ENCODE data around the gene MS4A2. TPM values are rescaled to one million over a fixed set of nuclear protein-coding genes. Genes with fewer than 3 reads are reported as not detected.
"Not testable (repeated sequence)": the region's sequence is repeated elsewhere in the genome, so short reads cannot be mapped to it uniquely, and the experiment has no call there.

The MS4A2 gene
- total RNA-seq, 1 experiment from 2014 or later: not detected

- no peak overlapping the region; the same call in 1 of the 2 replicates for H3K4me2 ChIP-seq (ENCODE audit: low read length)
Measured at GRCh38 chr11:60064111-60064510, 24.4 kb upstream of the MS4A2 start.

GRCh38 chr11:60065801-60066200 lies 22.7 kb upstream of the MS4A2 start:
- BruUV-seq (replicated peaks): no TSS peak
- no peaks in the 10 kb centered on the region for H4K20me1 ChIP-seq (ENCODE audit: low read length)
- ATAC-seq (no peak), DNase-seq (no peak)
- H3K9me2 ChIP-seq (replicated peaks; ENCODE audit: low read length): no peaks in the 10 kb centered on the region
- no peaks in the 10 kb centered on the region for H3K27me3 ChIP-seq (ENCODE audit: low read length)
- intact Hi-C loops (cut with micrococcal nuclease): no loop called here
- no peaks in the 10 kb centered on the region for H3K9me3 ChIP-seq (ENCODE audit: low read length)
- H3K4me2 ChIP-seq (ENCODE audit: low read length): no peak overlapping the region
- no peaks in the 10 kb centered on the region for H3F3A ChIP-seq (ENCODE audit: low read length, unreplicated experiment)
- no peak overlapping the region for H3K9ac ChIP-seq (ENCODE audit: low read length)
- H3K4me3 ChIP-seq (ENCODE audit: low read length): no peak overlapping the region
- TF ChIP-seq CTCF (conservative IDR thresholded peaks at IDR 0.05; ENCODE audit: low read depth, low read length) (no peak), EZH2phosphoT487 (IDR thresholded peaks at IDR 0.05; ENCODE audit: borderline replicate concordance, low read length) (no peak), EZH2 (IDR thresholded peaks at IDR 0.05; ENCODE audit: low read length, unreplicated experiment) (no peak)
- ChIA-PET POLR2A (ENCODE audit: unreplicated experiment) (no interaction called here), CTCF (no interaction called here)
- no peak overlapping the region for H2AFZ ChIP-seq (ENCODE audit: low read length)
- H3K36me3 ChIP-seq (ENCODE audit: low read depth, low read length): no peaks in the 10 kb centered on the region
- H3K4me1 ChIP-seq (ENCODE audit: insufficient read depth, low read length): peaks cover 10% of the 10 kb centered on the region
- H3K27ac ChIP-seq (ENCODE audit: low read length): no peak overlapping the region
- no peaks in the 10 kb centered on the region for H3K79me2 ChIP-seq (ENCODE audit: low read length)

More at GRCh38 chr11:60064111-60064510, 24.4 kb upstream of the MS4A2 start:
- BruUV-seq (replicated peaks): no TSS peak
- H2AFZ ChIP-seq (ENCODE audit: low read length): no peak overlapping the region
- H3K27me3 ChIP-seq (ENCODE audit: low read length): no peaks in the 10 kb centered on the region
- TF ChIP-seq EZH2phosphoT487 (IDR thresholded peaks at IDR 0.05; ENCODE audit: borderline replicate concordance, low read length) (no peak), EZH2 (IDR thresholded peaks at IDR 0.05; ENCODE audit: low read length, unreplicated experiment) (no peak), CTCF (conservative IDR thresholded peaks at IDR 0.05; ENCODE audit: low read depth, low read length) (no peak)
- peaks cover 8% of the 10 kb centered on the region for H3K4me1 ChIP-seq (ENCODE audit: insufficient read depth, low read length)
- no peaks in the 10 kb centered on the region for H3K79me2 ChIP-seq (ENCODE audit: low read length)
- no peaks in the 10 kb centered on the region for H3F3A ChIP-seq (ENCODE audit: low read length, unreplicated experiment)
- H3K36me3 ChIP-seq (ENCODE audit: low read depth, low read length): no peaks in the 10 kb centered on the region
- ATAC-seq: no peak
- no peak overlapping the region for H3K9ac ChIP-seq (ENCODE audit: low read length)
- intact Hi-C loops (cut with micrococcal nuclease): no loop called here
- no peaks in the 10 kb centered on the region for H3K9me2 ChIP-seq (replicated peaks; ENCODE audit: low read length)
- DNase-seq: no peak
- H3K27ac ChIP-seq (ENCODE audit: low read length): no peak overlapping the region
- no peaks in the 10 kb centered on the region for H4K20me1 ChIP-seq (ENCODE audit: low read length)
- H3K9me3 ChIP-seq (ENCODE audit: low read length): no peaks in the 10 kb centered on the region
- H3K4me3 ChIP-seq (ENCODE audit: low read length): no peak overlapping the region
- ChIA-PET CTCF (no interaction called here), POLR2A (ENCODE audit: unreplicated experiment) (no interaction called here)

GRCh38 chr11:60069450-60069849 lies 19.0 kb upstream of the MS4A2 start:
- DNase-seq (no peak), ATAC-seq (no peak)
- Histone ChIP-seq H2AFZ (ENCODE audit: low read length) (no peak overlapping the region), H3K36me3 (ENCODE audit: low read depth, low read length) (no peaks in the 10 kb centered on the region), H3K4me3 (ENCODE audit: low read length) (no peak overlapping the region), H3K9ac (ENCODE audit: low read length) (no peak overlapping the region), H3K4me1 (ENCODE audit: insufficient read depth, low read length) (peaks cover 6% of the 10 kb centered on the region), H4K20me1 (ENCODE audit: low read length) (no peaks in the 10 kb centered on the region), H3K27me3 (ENCODE audit: low read length) (no peaks in the 10 kb centered on the region), H3K4me2 (ENCODE audit: low read length) (no peak overlapping the region), H3K9me3 (ENCODE audit: low read length) (no peaks in the 10 kb centered on the region), H3F3A (ENCODE audit: low read length, unreplicated experiment) (no peaks in the 10 kb centered on the region), H3K27ac (ENCODE audit: low read length) (no peak overlapping the region), H3K9me2 (replicated peaks; ENCODE audit: low read length) (no peaks in the 10 kb centered on the region), H3K79me2 (ENCODE audit: low read length) (no peaks in the 10 kb centered on the region)
- CTCF ChIA-PET: no interaction called here
- POLR2A ChIA-PET (ENCODE audit: unreplicated experiment): no interaction called here
- BruUV-seq (replicated peaks): no TSS peak
- intact Hi-C loops (cut with micrococcal nuclease): no loop called here
- TF ChIP-seq CTCF (conservative IDR thresholded peaks at IDR 0.05; ENCODE audit: low read depth, low read length): no peak
- no peak for TF ChIP-seq EZH2 (IDR thresholded peaks at IDR 0.05; ENCODE audit: low read length, unreplicated experiment)
- no peak for TF ChIP-seq EZH2phosphoT487 (IDR thresholded peaks at IDR 0.05; ENCODE audit: borderline replicate concordance, low read length)

- H3K9ac ChIP-seq (ENCODE audit: low read length); intact Hi-C loops (cut with micrococcal nuclease); H3K27me3 ChIP-seq (ENCODE audit: low read length); H2AFZ ChIP-seq (ENCODE audit: low read length); H3K9me3 ChIP-seq (ENCODE audit: low read length); H3K36me3 ChIP-seq (ENCODE audit: low read depth, low read length); H3K4me1 ChIP-seq (ENCODE audit: insufficient read depth, low read length); BruUV-seq (replicated peaks); H3K9me2 ChIP-seq (replicated peaks; ENCODE audit: low read length); H3K27ac ChIP-seq (ENCODE audit: low read length); H3K4me3 ChIP-seq (ENCODE audit: low read length); CTCF ChIA-PET; POLR2A ChIA-PET (ENCODE audit: unreplicated experiment); H3K79me2 ChIP-seq (ENCODE audit: low read length); DNase-seq; H4K20me1 ChIP-seq (ENCODE audit: low read length); H3K4me2 ChIP-seq (ENCODE audit: low read length); H3F3A ChIP-seq (ENCODE audit: low read length, unreplicated experiment); ATAC-seq: not testable (repeated sequence)
Measured at GRCh38 chr11:60071644-60072043, 16.8 kb upstream of the MS4A2 start.
